ENCODE data around the gene LRRC8D.

LRRC8D gene

GRCh38 chr1:89903550-89903949, 82.7 kb downstream of the LRRC8D start:
- TF ChIP-seq, protein P1, sequence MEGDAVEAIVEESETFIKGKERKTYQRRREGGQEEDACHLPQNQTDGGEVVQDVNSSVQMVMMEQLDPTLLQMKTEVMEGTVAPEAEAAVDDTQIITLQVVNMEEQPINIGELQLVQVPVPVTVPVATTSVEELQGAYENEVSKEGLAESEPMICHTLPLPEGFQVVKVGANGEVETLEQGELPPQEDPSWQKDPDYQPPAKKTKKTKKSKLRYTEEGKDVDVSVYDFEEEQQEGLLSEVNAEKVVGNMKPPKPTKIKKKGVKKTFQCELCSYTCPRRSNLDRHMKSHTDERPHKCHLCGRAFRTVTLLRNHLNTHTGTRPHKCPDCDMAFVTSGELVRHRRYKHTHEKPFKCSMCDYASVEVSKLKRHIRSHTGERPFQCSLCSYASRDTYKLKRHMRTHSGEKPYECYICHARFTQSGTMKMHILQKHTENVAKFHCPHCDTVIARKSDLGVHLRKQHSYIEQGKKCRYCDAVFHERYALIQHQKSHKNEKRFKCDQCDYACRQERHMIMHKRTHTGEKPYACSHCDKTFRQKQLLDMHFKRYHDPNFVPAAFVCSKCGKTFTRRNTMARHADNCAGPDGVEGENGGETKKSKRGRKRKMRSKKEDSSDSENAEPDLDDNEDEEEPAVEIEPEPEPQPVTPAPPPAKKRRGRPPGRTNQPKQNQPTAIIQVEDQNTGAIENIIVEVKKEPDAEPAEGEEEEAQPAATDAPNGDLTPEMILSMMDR (IDR thresholded peaks at IDR 0.05; ENCODE audit: extremely low read depth, missing control alignments), result no peak
- DNase-seq (ENCODE audit: low spot score), result no peak

DNA sequence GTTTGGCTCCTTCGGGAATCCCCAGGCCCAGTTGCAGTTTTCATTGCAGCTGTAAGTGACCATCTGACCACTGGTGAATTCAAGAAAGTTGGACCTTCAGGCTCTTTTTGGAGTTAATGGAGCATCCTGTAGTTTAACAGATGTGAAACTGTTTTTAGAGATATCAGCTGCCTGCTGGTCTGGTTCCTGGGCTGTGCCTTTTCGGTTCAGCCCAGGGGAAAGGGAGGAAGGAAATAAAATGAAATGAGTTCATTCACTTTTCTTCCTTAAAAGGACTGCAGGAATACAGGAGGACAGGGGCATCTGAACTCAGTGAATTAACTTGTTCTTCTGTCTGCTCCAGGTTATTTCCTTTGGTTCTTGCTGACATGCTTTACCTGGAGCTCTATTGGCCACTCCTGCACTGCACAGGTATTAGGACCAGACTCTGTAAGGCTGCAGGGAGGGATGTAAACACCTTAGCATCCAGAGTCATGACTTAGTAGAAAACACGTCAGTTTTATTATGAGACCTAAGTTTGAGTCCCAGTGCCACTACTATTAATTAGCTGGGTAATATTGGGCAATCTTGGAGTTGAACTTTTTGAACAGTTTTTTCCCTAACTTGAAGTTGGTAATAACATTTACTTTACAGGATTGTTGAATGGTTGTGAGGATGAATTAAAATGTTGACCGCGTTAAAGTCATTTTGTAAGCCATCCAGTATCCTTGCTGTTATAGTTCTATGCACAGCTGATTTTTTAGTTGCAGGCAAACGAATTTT, 83.6 kb downstream of the LRRC8D start:
- TF ChIP-seq, protein P1 (IDR thresholded peaks at IDR 0.05; ENCODE audit: extremely low read depth, missing control alignments), result no peak
- no peak for DNase-seq (ENCODE audit: low spot score)

DNA sequence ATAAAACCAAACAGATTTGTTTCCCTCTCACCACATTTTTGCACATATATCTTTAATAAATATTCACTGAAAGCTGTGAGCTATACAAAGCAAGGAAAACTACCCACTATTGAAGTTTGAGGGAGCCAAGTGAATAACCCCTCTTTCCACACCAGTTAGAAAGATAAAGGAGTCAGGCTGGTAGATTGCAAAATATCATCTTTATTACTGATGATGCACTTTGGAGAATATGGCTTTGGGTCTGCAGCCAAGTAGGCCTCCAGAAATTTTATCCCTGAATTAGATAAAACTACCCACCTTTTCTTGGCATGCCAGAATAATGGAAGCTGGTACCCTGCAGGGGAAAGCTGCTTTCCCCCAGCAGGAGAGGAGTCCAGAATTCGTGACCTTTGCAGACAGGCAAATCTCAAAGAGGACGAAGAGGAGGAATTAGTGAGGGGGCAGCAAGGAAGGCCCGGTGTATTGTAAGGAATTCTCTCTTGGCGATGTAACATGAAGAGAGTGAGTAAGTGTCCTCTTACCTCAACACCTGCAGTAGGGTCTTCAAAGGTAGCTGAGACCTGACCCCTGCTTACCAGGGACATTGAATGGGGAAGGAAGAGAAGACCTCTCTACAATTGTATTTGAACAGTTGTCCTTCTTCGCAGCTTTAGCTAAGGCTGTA, 84.7 kb downstream of the LRRC8D start:
- TF ChIP-seq, protein P1 (IDR thresholded peaks at IDR 0.05; ENCODE audit: extremely low read depth, missing control alignments), result no peak
- DNase-seq (ENCODE audit: low spot score), result no peak

- TF ChIP-seq, protein P1 (IDR thresholded peaks at IDR 0.05; ENCODE audit: extremely low read depth, missing control alignments), result no peak
Observed at GRCh38 chr1:89906088-89906487, 85.3 kb downstream of the LRRC8D start.

GRCh38 chr1:89907727-89908212, 86.9 kb downstream of the LRRC8D start:
- TF ChIP-seq, protein P1 (IDR thresholded peaks at IDR 0.05; ENCODE audit: extremely low read depth, missing control alignments), result no peak
- no peak for DNase-seq (ENCODE audit: low spot score)

More at GRCh38 chr1:89906088-89906487, 85.3 kb downstream of the LRRC8D start:
- DNase-seq (ENCODE audit: low spot score), result no peak

DNA sequence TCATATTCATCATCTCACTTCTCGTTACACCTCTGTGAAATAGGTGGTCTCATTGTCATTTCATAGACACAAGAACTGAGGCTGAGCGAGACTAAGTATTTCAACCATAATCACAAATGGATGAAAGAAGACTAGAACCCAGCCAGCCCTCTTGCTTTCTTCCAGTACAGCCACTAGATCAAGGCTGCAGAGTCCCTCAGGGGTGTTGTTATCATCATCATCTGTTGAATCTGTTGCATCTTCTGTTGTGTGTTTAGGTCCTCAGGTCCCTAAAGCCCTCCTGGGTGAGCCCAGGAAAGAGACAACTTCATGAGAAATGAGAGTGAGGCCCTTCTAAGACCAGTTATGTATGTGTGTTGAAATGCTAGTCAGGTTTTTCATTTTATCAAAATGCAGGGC, 87.4 kb downstream of the LRRC8D start:
- DNase-seq (ENCODE audit: low spot score), result no peak
- TF ChIP-seq, protein P1 (IDR thresholded peaks at IDR 0.05; ENCODE audit: extremely low read depth, missing control alignments), result no peak

Measured in GM20000 (cell line).